GM19467 (cell line): ENCODE measurements around the gene CDC123.
"Not testable (repeated sequence)": the region's sequence is repeated elsewhere in the genome, so short reads cannot be mapped to it uniquely, and the experiment has no call there.

Source experiments
- ATAC-seq: cut with Tn5 transposase; IDR thresholded peaks from one replicate; pipeline ENCODE4 v1.9.1; 2021; ENCODE audit warnings: mild to moderate bottlenecking, moderate library complexity; ENCODE audit not compliant: unreplicated experiment

Gene CDC123

GRCh38 chr10:12228851-12229250, 32.9 kb downstream of the CDC123 start:
- no peak for ATAC-seq

- not testable (repeated sequence) for ATAC-seq
Observed at GRCh38 chr10:12234687-12235086, 38.7 kb downstream of the CDC123 start.

- no peak for ATAC-seq
Observed at GRCh38 chr10:12235116-12235694, 39.2 kb downstream of the CDC123 start.

GRCh38 chr10:12235796-12236195, 39.8 kb downstream of the CDC123 start:
- no peak for ATAC-seq

GRCh38 chr10:12237265-12238220, 41.6 kb downstream of the CDC123 start:
- no peak for ATAC-seq

- ATAC-seq = no peak
Observed at GRCh38 chr10:12238821-12239220, 42.8 kb downstream of the CDC123 start.

GRCh38 chr10:12241810-12242529, 46.0 kb downstream of the CDC123 start:
- no peak for ATAC-seq

GRCh38 chr10:12243864-12244620, 48.1 kb downstream of the CDC123 start:
- no peak for ATAC-seq

GRCh38 chr10:12250181-12250580, 54.2 kb downstream of the CDC123 start:
- ATAC-seq = no peak

- ATAC-seq = not testable (repeated sequence)
Observed at GRCh38 chr10:12250702-12251101, 54.7 kb downstream of the CDC123 start.

- ATAC-seq = no peak
Observed at GRCh38 chr10:12251581-12251980, 55.6 kb downstream of the CDC123 start.

GRCh38 chr10:12252882-12253546, 57.0 kb downstream of the CDC123 start:
- peak; percentile 54 for ATAC-seq

- ATAC-seq = no peak
Observed at GRCh38 chr10:12255048-12255447, 59.1 kb downstream of the CDC123 start.

GRCh38 chr10:12259988-12260387, 64.0 kb downstream of the CDC123 start:
- no peak for ATAC-seq

GRCh38 chr10:12262278-12262981, 66.4 kb downstream of the CDC123 start:
- no peak for ATAC-seq

GRCh38 chr10:12264204-12264940, 68.4 kb downstream of the CDC123 start:
- peak; percentile 85 for ATAC-seq

GRCh38 chr10:12269056-12269455, 73.1 kb downstream of the CDC123 start:
- ATAC-seq = no peak

GRCh38 chr10:12271210-12271540, 75.2 kb downstream of the CDC123 start:
- no peak for ATAC-seq

GRCh38 chr10:12277862-12278261, 81.9 kb downstream of the CDC123 start:
- not testable (repeated sequence) for ATAC-seq
